Uterus (tissue), 2 donors: ENCODE results near the gene GRIPAP1.

Experiments
- CTCF ChIP-seq, 4 experiments: fragments of 200-600 bp in 2 of 4; fragments of 450-650 bp in 2 of 4; sonication (generic) in 2 of 4; IDR thresholded peaks; one replicate each; pipeline ENCODE4 v1.5.1; 2016 to 2019; ENCODE audit warnings: antibody characterized with exemption in 4 of 4, mild to moderate bottlenecking in 2 of 4, moderate library complexity in 1 of 4
- POLR2A ChIP-seq, 2 donors: fragments of 450-650 bp; IDR thresholded peaks; one replicate each; pipeline ENCODE4 v1.6.1; 2016; ENCODE audit warnings: antibody characterized with exemption in 2 of 2, mild to moderate bottlenecking in 1 of 2, moderate library complexity in 1 of 2

- TF ChIP-seq CTCF (IDR thresholded peaks at IDR 0.05) (no peak), POLR2A (IDR thresholded peaks at IDR 0.05) (no peak)
Measured at GRCh38 chrX:48998391-48998790, 3.7 kb downstream of the GRIPAP1 start.
